Embryonic facial prominence (tissue), 1 donor: Measurements from ENCODE around the gene BDH1.
"Not testable (repeated sequence)": the region's sequence is repeated elsewhere in the genome, so short reads cannot be mapped to it uniquely, and the experiment has no call there.

Experiments
- DNase-seq: peaks from one replicate; pipeline ENCODE4 v3.0.0-alpha.2; 2016; ENCODE audit errors: extremely low spot score

BDH1 gene

DNA sequence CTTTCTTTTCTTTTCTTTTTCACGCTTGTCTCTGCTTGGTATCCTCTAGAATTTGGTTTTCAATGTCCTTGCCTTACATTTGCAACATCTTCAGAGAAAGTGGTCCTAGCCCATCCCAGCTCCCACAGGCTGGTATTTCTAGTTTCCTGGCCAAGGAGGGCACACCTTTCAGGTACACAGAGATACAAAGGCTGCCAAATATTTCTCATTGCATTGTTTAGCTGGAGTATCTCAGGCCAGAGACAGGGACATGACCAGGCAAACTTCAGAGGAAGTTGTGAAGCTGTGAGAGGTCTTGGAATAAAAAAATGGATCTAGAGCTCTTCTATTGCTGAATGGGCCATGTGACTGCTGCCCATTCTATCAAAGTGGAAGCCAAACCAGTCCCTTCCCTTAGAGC is 68.9 kb downstream of the BDH1 start:
- DNase-seq: no peak

GRCh38 chr3:197485143-197485542 is 70.6 kb downstream of the BDH1 start:
- no peak for DNase-seq

DNA sequence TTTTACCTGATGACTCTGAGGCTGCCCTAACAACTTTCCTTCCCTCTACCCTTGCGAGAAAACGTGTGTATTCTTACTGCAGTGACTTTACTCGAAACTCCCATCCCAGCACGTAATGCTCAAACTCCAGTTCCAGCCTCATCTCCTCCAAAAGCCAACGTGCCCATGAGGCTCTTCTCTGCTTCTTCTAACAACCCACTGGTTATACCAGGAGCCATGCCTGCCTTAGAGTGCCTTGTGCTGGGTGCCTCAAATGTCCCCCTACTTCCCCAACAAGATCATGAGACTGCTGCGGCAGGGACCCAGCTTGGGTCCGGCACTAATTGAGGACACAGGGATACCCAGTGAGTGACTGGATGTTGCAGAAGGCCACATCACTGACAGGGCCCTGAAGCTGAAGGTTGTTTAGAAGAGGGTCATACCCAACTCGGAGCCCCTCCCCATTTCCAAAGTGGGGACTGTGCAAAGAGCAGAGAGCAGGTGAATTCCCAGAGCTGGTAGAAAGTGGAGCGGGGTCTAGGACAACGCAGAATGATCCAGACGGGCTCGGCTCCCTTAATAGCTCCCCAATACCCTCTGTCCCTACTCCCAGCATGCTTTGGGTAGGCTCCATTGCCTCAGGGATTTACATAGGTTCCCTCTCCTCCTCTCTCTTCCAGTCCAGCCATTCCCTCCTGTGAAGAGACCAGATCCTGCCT is 71.4 kb downstream of the BDH1 start:
- no peak for DNase-seq

DNA sequence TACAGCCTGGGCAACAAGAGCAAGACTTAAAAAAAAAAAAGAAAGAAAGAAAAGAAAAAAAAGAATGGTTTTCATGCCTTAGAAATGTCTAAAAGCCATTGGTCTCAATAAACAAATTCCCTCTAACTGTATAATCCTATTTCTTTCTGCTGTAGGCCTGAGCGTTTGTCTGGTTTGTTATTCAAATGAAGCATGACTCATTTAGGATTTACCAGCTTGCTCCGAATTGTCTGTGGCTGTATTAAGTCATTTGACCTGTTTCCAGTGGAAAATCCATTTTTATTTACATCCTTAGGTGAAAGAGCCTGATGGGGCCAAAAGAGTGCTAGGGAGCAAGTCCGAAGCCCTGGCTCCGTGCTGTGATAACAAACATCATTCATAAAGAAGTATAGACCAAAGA is 73.8 kb downstream of the BDH1 start:
- DNase-seq: no peak

DNA sequence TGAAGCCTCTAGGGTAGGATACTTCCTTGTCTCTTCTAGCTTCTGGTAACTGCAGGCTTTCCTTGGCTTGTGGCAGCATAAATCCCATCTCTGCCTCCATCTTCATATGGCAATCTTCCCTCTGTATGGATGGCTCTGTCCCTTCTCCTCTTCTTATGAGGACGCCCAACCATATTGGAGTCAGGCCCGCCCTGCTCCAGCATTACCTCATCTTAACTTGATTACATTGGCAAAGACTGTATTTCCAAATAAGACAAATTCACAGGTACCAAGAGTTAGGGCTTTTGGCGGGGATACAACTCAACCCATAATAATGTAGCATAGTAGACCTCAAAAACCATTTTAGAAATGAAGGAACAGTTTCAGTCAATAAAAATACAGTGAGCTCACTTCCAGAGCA is 75.4 kb downstream of the BDH1 start:
- no peak for DNase-seq

DNA sequence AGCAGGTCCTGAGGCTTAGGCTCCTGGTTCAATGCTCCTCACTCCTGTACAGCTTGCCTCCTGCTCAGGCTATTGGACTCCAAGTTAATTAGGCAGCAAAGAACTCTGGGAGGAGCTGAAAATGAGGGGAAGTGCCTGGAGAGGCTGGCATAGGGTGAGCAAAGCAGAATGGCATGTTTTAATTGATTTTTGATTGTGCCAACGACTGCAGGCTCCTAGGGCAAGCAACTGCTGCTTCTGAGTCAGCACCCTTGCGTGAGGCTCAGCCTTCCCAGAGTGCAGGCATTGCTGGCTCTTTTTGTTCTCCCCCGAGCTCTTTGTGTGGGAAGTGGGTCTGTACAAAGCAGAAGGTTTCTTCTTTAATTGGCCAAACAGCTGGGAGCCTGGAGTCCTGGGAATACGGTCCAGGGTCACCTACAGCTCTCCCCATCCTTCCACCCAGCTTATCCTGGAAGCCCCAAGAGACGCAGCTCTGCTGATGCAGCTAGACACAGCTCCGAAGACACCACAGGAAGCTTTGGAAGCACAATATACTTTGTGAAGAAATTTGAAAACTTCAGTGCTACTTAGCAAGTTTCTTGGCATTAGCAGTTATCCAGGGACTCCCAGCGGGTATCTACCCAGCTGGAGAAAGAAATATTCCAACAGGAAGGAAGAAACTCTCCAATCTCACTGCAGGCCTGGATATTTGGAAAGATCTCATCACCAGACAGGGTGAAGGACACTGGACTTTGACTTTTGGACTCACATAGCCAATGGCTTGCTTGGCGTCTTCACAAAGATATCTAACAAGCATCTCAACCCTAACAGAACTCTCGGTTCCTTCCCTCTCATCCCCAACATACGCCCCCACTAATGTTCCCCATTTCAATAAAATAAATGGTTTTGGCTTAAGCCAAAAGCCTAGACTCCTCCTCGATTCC is 76.8 kb downstream of the BDH1 start:
- DNase-seq: no peak

GRCh38 chr3:197477816-197478215 is 78.0 kb downstream of the BDH1 start:
- DNase-seq: not testable (repeated sequence)

DNA sequence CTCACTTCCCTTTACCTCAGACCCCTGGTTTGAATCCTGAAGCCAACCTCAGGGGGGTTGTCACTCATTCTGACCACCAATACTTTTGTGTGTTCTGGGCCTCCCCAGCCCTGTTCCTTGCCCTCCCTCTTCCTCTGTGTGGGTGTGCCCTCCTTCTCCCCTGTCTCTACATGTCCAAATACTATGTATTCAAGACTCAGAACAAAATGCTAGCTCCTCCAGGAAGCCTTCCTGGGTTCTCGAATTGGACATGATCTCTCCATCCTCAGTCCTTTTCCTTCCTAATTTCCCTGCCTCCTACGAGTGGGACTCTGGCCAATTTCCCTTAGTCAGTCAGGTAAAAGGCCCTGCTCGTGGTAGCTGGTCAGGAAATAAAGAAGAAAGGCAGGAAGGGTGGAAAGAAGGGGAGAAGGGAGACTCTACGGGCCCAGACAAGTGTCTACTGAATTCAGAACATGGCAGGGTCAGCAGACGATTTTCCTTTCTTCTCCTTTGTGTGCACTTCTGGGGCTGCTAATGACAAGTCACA is 79.7 kb downstream of the BDH1 start:
- DNase-seq: no peak

DNA sequence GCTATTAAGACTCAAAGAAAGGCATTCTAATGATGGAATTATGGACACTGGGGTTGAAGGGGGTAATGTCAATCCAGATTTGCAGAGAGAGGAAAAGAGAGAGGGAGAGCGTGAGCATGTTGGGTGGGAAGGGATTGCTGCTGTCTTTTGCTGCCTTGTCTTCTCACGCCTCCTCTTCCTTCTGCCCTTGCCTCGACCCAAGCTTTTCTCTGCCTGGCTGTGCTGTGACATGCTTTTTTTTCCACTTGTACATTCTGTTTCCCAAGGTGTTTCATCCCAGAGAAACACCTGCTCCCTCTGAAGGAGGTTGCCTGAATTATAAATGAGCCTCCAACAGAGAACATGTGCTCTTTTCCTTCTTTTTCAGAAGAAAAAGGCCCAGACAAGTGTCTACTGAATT is 80.3 kb downstream of the BDH1 start:
- DNase-seq: no peak

DNA sequence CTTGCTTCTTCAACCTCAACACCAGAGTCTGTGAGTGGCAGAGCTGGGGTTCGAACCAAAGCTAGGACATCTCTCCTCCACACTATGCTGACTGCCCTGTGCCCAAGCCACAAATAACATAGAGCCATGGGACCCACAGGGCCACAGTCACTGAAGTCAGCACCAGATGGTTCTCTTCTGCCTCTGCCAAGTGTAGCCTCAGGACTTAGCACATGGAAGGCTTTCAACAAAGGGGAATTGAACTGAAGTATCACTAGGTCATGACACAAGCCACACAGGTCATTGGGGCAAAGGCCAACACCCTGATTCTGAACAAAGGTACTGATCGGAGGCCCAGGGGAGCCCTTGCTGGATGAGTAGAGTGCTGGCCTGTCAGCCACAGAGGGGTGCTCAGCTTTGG is 83.6 kb downstream of the BDH1 start:
- DNase-seq: no peak

- no peak for DNase-seq
Observed at GRCh38 chr3:197471221-197472010, 84.4 kb downstream of the BDH1 start.

DNA sequence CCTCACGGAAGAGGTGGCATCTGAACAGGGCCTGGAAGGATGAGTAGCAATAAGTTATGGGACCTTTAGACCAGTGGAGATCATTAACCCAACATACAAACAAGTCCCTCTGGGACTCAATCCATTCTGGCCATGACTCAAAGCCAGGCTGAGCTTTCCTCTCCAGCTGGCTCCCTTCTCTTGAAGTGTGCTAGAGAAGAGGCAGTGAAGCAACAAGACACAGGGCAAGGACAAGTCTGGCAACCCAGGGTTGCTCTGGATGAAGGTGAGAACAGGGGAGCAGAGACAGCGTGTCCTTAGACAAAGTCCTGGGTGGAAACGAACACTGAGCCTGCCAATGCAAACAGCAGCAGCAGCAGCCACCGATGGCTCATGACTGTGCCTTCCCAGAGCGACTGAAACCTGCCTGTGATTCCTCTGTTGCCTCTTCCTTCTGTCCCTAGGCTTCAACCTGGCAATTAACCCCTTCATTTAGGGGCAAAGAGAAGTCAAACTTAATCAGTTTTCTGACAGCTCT is 86.8 kb downstream of the BDH1 start:
- no peak for DNase-seq

GRCh38 chr3:197468167-197468566 is 87.6 kb downstream of the BDH1 start:
- no peak for DNase-seq

DNA sequence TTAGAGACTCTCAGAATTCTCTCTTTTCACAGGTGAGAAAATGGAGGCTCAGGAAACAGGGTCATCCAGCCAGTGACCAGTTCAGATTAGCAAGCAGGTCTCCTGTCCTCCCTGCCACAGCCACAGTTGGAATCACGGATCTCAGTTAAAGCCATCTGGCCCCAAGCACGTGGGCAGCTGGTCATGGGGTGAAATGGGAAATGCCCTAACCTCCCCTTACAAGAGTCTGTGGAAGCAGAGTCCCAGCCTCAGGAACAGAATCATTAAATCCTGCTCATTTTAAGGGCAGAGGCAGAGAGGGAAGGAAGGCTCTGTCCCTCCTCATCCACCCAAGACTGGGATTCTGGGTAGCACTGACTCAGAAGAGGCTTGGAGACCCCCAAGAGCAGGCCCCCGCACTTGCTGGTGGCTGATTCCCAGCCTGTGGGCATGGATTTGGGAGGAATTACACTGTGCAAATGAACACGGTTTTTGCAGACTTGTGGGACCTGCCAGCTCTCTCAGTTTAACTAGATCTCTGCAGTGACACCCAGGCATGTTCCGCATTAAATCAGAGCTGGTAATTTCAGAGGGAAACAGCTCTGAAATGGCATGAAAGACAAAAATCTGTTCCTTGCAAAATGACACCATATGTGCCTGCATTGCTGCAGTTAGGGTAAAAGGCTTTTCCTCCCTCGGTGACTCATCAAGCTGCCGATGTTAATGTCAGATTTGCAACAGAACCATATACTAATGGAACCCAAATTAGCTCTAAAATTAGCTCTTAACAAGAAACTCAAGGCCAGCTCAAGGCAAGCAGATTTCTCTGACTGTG is 89.0 kb downstream of the BDH1 start:
- DNase-seq: peak; percentile 36

DNA sequence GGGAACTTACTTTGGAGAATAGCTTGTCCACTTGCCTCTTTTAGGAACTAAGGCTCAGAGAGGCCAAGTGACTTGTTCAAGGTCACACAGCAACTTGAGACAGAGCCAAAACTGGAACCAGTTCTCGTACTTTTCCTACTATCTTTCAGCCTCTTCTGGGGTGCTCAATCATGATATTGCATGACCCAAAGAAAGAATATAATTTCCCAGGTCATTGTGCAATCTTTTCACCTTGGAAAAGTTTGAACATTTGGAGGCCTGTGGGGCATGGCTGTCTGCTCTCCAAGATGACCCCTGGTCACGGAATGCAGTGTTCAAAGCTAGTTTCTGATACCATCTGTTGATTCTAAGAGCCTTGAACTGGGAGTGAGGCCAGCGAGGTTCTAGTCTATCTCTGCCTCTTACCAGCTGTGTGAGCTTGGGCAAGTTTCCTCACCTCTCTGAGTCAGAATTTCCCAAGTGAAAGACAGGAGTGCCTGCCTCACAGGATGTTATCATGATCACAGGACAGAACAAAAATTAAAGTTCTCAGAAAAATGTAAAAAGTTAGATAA is 89.7 kb downstream of the BDH1 start:
- no peak for DNase-seq

GRCh38 chr3:197465197-197465995 is 90.4 kb downstream of the BDH1 start:
- no peak for DNase-seq

- no peak for DNase-seq
Observed at GRCh38 chr3:197464794-197465193, 91.0 kb downstream of the BDH1 start.

- DNase-seq: no peak
Observed at GRCh38 chr3:197463279-197463678, 92.5 kb downstream of the BDH1 start.

DNA sequence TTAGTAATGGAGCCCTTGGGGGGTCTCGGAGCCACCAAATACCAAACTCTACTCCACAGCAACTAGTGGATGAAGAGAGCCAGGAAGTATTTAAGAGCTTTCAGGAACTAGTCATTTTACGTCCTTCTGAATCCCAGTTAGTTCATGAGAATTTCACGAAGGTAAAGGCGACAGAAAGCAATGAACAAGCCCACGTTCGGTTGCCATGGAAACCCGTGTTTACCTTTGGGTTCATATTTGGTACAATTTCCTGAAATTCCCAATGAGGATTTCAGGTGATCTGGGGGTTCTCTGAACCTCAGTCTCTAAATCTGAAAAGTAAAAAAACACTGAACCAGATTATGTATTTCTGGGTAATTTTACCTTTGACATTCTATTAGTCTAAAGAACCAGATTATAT is 93.0 kb downstream of the BDH1 start:
- DNase-seq: no peak

GRCh38 chr3:197460639-197461038 is 95.1 kb downstream of the BDH1 start:
- DNase-seq: no peak
